Breast epithelium (tissue), 3 donors: Measurements from ENCODE around the gene CDC14B.

ENCODE experiments used
- CTCF ChIP-seq, 3 donors: fragments of 450-650 bp; IDR thresholded peaks; one replicate each; pipeline ENCODE4 v1.5.1; 2016 to 2017; ENCODE audit warnings: antibody characterized with exemption in 3 of 3, mild to moderate bottlenecking in 3 of 3, moderate library complexity in 3 of 3
- POLR2A ChIP-seq: fragments of 450-650 bp; IDR thresholded peaks from one replicate; pipeline ENCODE4 v1.6.1; 2016; ENCODE audit warnings: antibody characterized with exemption, mild to moderate bottlenecking, moderate library complexity
- POLR2AphosphoS5 ChIP-seq, 3 donors: sonication (generic); formaldehyde crosslinking; IDR thresholded peaks; one replicate each; pipeline ENCODE4 v1.6.1; 2017; ENCODE audit warnings: antibody characterized with exemption in 3 of 3

- TF ChIP-seq POLR2A (no peak), CTCF (IDR thresholded peaks at IDR 0.05) (no peak), POLR2AphosphoS5 (IDR thresholded peaks at IDR 0.05) (no peak)
These were observed 16.7 kb upstream of the CDC14B start for GRCh38 chr9:96636368-96636767.
